SU-DHL-6 (cell line): Measurements from ENCODE around the gene ATP9A.

Experiments
- H2AFZ ChIP-seq: fragments of 200-600 bp; sonication (generic); 2 replicates; pipeline ENCODE4 v1.6.1; 2014; ENCODE audit warnings: low read depth, mild to moderate bottlenecking, moderate library complexity, mixed read lengths, antibody characterized with exemption, low read length; ENCODE audit not compliant: severe bottlenecking
- H3F3A ChIP-seq: fragments of 200-600 bp; shearing (Covaris generic); 2 replicates; pipeline ENCODE4 v1.6.0; 2016; ENCODE audit warnings: antibody characterized with exemption, mild to moderate bottlenecking; ENCODE audit not compliant: insufficient read depth
- H3K27ac ChIP-seq: fragments of 200-600 bp; sonication (generic); 2 replicates; pipeline ENCODE4 v1.5.1; 2016; ENCODE audit warnings: low read depth, mild to moderate bottlenecking, low read length, moderate library complexity, mixed read lengths
- H3K27me3 ChIP-seq: fragments of 200-600 bp; sonication (generic), shearing (Covaris generic); 2 replicates; pipeline ENCODE4 v1.6.0; 2014; ENCODE audit warnings: mild to moderate bottlenecking, low read length
- H3K36me3 ChIP-seq: fragments of 200-600 bp; sonication (generic); 2 replicates; pipeline ENCODE4 v1.6.1; 2014; ENCODE audit warnings: mild to moderate bottlenecking, low read length, mixed read lengths
- H3K4me2 ChIP-seq: fragments of 300-600, 200-600 bp; shearing (Covaris generic), sonication (generic); 2 replicates; pipeline ENCODE4 v1.6.0; 2014; ENCODE audit warnings: low read length, low read depth, mild to moderate bottlenecking; ENCODE audit not compliant: poor library complexity, severe bottlenecking
- H3K4me3 ChIP-seq: fragments of 200-600 bp; sonication (generic); 2 replicates; pipeline ENCODE4 v1.5.1; 2014; ENCODE audit warnings: antibody characterized with exemption, low read length, mild to moderate bottlenecking, mixed read lengths; ENCODE audit not compliant: insufficient read depth, poor library complexity, severe bottlenecking
- H3K79me2 ChIP-seq: fragments of 200-600 bp; sonication (generic); 2 replicates; pipeline ENCODE4 v1.6.1; 2014; ENCODE audit warnings: mild to moderate bottlenecking, low read length, moderate library complexity; ENCODE audit not compliant: insufficient read depth
- H3K9ac ChIP-seq: fragments of 200-600 bp; sonication (generic); 2 replicates; pipeline ENCODE4 v1.7.0; 2014; ENCODE audit warnings: mild to moderate bottlenecking, low read length
- H3K9me2 ChIP-seq: fragments of 200-600 bp; sonication (generic); replicated peaks from 2 replicates; pipeline ENCODE4 v1.6.1; 2014; ENCODE audit warnings: low read length; ENCODE audit not compliant: insufficient read depth
- H3K9me3 ChIP-seq: fragments of 200-600 bp; sonication (generic); 2 replicates; pipeline ENCODE4 v1.6.1; 2014; ENCODE audit warnings: low read length, mixed read lengths; ENCODE audit not compliant: insufficient read depth
- H4K20me1 ChIP-seq: fragments of 200-600 bp; sonication (generic); 2 replicates; pipeline ENCODE4 v1.6.1; 2014; ENCODE audit warnings: low read depth, mild to moderate bottlenecking, antibody characterized with exemption, low read length, moderate library complexity, mixed read lengths
- EZH2phosphoT487 ChIP-seq: fragments of 200-600 bp; sonication (generic), shearing (Covaris generic); conservative IDR thresholded peaks from 2 replicates; pipeline ENCODE4 v1.6.1; 2018; ENCODE audit warnings: mild to moderate bottlenecking, antibody characterized with exemption, low read length, moderate library complexity, mixed read lengths
- TF ChIP-seq, protein P1 (sequence below): fragments of 200-600 bp; sonication (generic); IDR thresholded peaks from one replicate; pipeline ENCODE4 v1.5.1; 2017; ENCODE audit warnings: antibody characterized with exemption, mild to moderate bottlenecking, low read length, moderate library complexity; ENCODE audit not compliant: insufficient read depth, poor library complexity, severe bottlenecking

ATP9A gene

DNA sequence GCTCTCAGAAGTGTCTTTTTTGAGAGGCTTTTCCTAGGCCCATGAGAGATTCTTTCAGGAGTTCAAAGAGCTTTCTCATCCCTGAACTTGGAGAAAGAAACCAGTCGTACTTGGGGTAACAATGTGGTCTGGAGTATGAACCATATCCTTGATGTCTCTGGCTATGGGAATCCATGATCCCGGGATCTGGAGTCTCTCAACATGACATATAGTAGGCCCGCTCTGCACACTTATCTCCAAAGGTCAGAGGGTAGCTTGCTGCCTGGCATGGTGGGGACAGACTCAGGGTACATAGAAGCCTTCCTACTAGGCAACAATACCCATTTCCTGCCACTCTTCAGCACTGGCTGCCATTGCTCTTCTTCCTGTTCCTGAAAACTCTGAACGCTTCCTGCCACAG lies 183.5 kb downstream of the ATP9A start:
- TF ChIP-seq, protein P1, sequence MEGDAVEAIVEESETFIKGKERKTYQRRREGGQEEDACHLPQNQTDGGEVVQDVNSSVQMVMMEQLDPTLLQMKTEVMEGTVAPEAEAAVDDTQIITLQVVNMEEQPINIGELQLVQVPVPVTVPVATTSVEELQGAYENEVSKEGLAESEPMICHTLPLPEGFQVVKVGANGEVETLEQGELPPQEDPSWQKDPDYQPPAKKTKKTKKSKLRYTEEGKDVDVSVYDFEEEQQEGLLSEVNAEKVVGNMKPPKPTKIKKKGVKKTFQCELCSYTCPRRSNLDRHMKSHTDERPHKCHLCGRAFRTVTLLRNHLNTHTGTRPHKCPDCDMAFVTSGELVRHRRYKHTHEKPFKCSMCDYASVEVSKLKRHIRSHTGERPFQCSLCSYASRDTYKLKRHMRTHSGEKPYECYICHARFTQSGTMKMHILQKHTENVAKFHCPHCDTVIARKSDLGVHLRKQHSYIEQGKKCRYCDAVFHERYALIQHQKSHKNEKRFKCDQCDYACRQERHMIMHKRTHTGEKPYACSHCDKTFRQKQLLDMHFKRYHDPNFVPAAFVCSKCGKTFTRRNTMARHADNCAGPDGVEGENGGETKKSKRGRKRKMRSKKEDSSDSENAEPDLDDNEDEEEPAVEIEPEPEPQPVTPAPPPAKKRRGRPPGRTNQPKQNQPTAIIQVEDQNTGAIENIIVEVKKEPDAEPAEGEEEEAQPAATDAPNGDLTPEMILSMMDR = no peak
- TF ChIP-seq EZH2phosphoT487 = no peak
- no peak overlapping the region for H3K9ac ChIP-seq
- H3K36me3 ChIP-seq = no peaks in the 10 kb centered on the region
- no peak overlapping the region for H3K4me3 ChIP-seq
- H3K27ac ChIP-seq = no peak overlapping the region
- H2AFZ ChIP-seq = no peak overlapping the region
- H3F3A ChIP-seq = peaks cover 6% of the 10 kb centered on the region; the same call in 1 of the 2 replicates
- no peak overlapping the region for H3K4me2 ChIP-seq
- H3K9me3 ChIP-seq = no peaks in the 10 kb centered on the region
- no peaks in the 10 kb centered on the region for H3K9me2 ChIP-seq
- no peaks in the 10 kb centered on the region for H3K79me2 ChIP-seq
- no peaks in the 10 kb centered on the region for H3K27me3 ChIP-seq
- H4K20me1 ChIP-seq = no peaks in the 10 kb centered on the region

GRCh38 chr20:51584116-51584515 lies 184.1 kb downstream of the ATP9A start:
- no peaks in the 10 kb centered on the region for H4K20me1 ChIP-seq
- H3K9ac ChIP-seq = no peak overlapping the region
- TF ChIP-seq, protein P1 = no peak
- TF ChIP-seq EZH2phosphoT487 = no peak
- H3K4me2 ChIP-seq = no peak overlapping the region
- no peak overlapping the region for H3K4me3 ChIP-seq
- H3F3A ChIP-seq = peaks cover 6% of the 10 kb centered on the region; the same call in 1 of the 2 replicates
- H3K36me3 ChIP-seq = no peaks in the 10 kb centered on the region
- H3K27ac ChIP-seq = no peak overlapping the region
- no peaks in the 10 kb centered on the region for H3K9me2 ChIP-seq
- no peaks in the 10 kb centered on the region for H3K27me3 ChIP-seq
- H3K79me2 ChIP-seq = no peaks in the 10 kb centered on the region
- no peaks in the 10 kb centered on the region for H3K9me3 ChIP-seq
- no peak overlapping the region for H2AFZ ChIP-seq

- no peak for TF ChIP-seq EZH2phosphoT487
- TF ChIP-seq, protein P1 = no peak
- no peaks in the 10 kb centered on the region for H3K36me3 ChIP-seq
- H3K9me2 ChIP-seq = no peaks in the 10 kb centered on the region
- no peak overlapping the region for H3K9ac ChIP-seq
- H3K4me2 ChIP-seq = no peak overlapping the region
- no peaks in the 10 kb centered on the region for H4K20me1 ChIP-seq
- no peak overlapping the region for H3K27ac ChIP-seq
- no peaks in the 10 kb centered on the region for H3K27me3 ChIP-seq
- no peaks in the 10 kb centered on the region for H3K9me3 ChIP-seq
- no peak overlapping the region for H2AFZ ChIP-seq
- H3K4me3 ChIP-seq = no peak overlapping the region
- no peaks in the 10 kb centered on the region for H3K79me2 ChIP-seq
- H3F3A ChIP-seq = peaks cover 6% of the 10 kb centered on the region; the same call in 1 of the 2 replicates
These were observed 184.7 kb downstream of the ATP9A start for GRCh38 chr20:51583499-51583898.
